Pancreas (tissue), 10 donors: Measurements from ENCODE around the gene WDFY4. TPM values are rescaled to one million over a fixed set of nuclear protein-coding genes. Genes with fewer than 3 reads are reported as not detected.

Experiments
- ATAC-seq, 4 donors: fragments of 200-7000 bp; cut with Tn5 transposase; one replicate each; pipeline versions ENCODE4 v1.8.0 to v1.9.1; 2020; ENCODE audit warnings: mild to moderate bottlenecking in 4 of 4, moderate library complexity in 4 of 4
- DNase-seq, 6 donors: peaks; one replicate each; pipeline ENCODE4 v3.0.0-alpha.2; 2020
- FAIRE-seq: peaks from 2 replicates; lab custom pipeline; 2012; peaks lifted over from hg19 to GRCh38; lab: Jason Lieb, UNC
- H3K27ac ChIP-seq, 4 donors: fragments of 200-600 bp; sonication (generic); 1 replicate in 3 of 4; 2 replicates in 1 of 4; pipeline versions ENCODE4 v1.5.0 to v1.8.0; 2020
- H3K27me3 ChIP-seq, 4 donors: fragments of 200-600 bp; one replicate each; pipeline ENCODE4 v1.8.0; 2021
- H3K36me3 ChIP-seq, 3 donors: fragments of 200-600 bp; sonication (generic) in 1 of 3; one replicate each; pipeline versions ENCODE4 v1.5.0 to v1.8.0; 2020 to 2021
- H3K4me1 ChIP-seq, 3 donors: fragments of 200-600 bp; one replicate each; pipeline ENCODE4 v1.8.0; 2021
- H3K4me3 ChIP-seq, 4 donors: fragments of 200-600 bp; sonication (generic) in 2 of 4; one replicate each; pipeline versions ENCODE4 v1.5.0 to v1.8.0; 2020 to 2021
- H3K9me3 ChIP-seq, 4 donors: fragments of 200-600 bp; one replicate each; pipeline ENCODE4 v1.8.0; 2021
- WGBS, 2 donors: extraction: QIAGEN DNeasy Blood & Tissue Kit; methylation state at CpG; one replicate each; pipeline ENCODE4 v1.1.7; 2013; 5-methylcytosine and 5-hydroxymethylcytosine counted together
- intact Hi-C, 3 donors: fragments of 100-400 bp; cut with DNase I; formaldehyde crosslinking; loops; one replicate each; pipeline versions ENCODE4 v1.11.1 to v1.14.2; 2022
- polyA plus RNA-seq, 2 donors: library from polyadenylated mRNA; stranded (reverse); fragments of 200-250 nt; gene quantifications; one replicate each; pipeline ENCODE4 v1.2.3, GENCODE V29; 2013
- total RNA-seq, 6 donors: library from RNA; stranded (reverse); fragmentation: NEBNext Ultra II Directional in 4 of 6; extraction: Animal tissue kit (Norgen Biotek cat#: 25700) in 4 of 6; gene quantifications; one replicate each; pipeline versions ENCODE4 v1.2.1 to v1.2.4, GENCODE V29; 2021 to 2023
- TF ChIP-seq, protein P1 (sequence below), 4 donors: fragments of 200-600 bp; sonication (generic) in 3 of 4; IDR thresholded peaks; one replicate each; pipeline versions ENCODE4 v1.5.0 to v1.8.0; 2021; ENCODE audit warnings: antibody characterized with exemption in 4 of 4
- donor health status: healthy with polysubstance abuse.
- donor health status: DM: no; HTN: no; CAD: no; lungs with moderate emphysema.
- donor health status: DM: no; HTN: no; CAD: no.
- donor health status: control.
- donor health status: control.
- donor health status: Bipolar disorder and iron deficiency.
- donor health status: DM: yes; HTN: yes; CAD: no.
- donor health status: DM: no; HTN: no; CAD: no.
- donor health status: DM: no; HTN: no; CAD: no.
- donor health status: DM: yes; HTN: yes; CAD: no.

Gene WDFY4
- total and polyA plus RNA-seq, 8 donors, result 0.14 to 8.4 (median 0.72) TPM

DNA sequence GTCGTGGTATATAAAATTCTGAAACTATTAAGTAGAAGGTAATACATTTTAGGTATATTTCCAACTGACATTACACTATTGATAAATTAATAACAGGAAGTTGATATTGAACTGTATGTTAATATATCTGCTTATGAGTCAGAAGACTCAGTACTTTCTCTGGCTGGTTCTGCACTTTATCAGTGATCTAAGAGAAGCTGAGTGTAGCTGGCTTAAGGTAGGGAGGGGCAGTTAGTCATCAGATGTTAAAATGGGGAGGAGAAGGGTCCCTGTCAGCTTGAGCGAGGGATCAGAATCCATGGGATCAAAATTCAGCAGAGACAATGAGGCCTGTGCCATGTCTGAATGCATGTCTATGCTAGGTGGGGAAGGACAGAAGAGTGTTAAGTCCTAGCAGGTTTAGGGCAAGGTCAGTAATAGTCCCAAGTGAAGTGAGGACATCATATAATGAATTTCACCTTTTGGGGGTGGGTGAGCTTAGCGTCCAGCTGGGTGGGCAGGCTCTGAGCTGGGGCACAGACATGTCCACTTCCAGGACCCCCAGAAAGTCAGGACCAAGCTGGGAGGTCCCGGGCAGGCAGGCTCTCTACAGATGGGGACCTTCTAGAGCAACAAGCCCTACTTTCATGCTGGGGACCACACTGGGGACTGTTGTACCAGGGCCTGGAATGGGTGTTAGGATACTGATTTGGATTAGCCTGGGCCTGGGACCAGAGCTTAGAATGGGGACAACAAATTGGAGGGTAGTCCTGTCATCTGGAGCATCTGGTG lies 82.9 kb downstream of the WDFY4 start:
- Histone ChIP-seq H3K27me3 (no peaks in the 10 kb centered on the region), H3K36me3 (no peaks in the 10 kb centered on the region), H3K27ac (no peak overlapping the region), H3K9me3 (no peaks in the 10 kb centered on the region), H3K4me1 (no peaks in the 10 kb centered on the region), H3K4me3 (no peak overlapping the region)
- ATAC-seq, result no peak
- TF ChIP-seq, protein P1, sequence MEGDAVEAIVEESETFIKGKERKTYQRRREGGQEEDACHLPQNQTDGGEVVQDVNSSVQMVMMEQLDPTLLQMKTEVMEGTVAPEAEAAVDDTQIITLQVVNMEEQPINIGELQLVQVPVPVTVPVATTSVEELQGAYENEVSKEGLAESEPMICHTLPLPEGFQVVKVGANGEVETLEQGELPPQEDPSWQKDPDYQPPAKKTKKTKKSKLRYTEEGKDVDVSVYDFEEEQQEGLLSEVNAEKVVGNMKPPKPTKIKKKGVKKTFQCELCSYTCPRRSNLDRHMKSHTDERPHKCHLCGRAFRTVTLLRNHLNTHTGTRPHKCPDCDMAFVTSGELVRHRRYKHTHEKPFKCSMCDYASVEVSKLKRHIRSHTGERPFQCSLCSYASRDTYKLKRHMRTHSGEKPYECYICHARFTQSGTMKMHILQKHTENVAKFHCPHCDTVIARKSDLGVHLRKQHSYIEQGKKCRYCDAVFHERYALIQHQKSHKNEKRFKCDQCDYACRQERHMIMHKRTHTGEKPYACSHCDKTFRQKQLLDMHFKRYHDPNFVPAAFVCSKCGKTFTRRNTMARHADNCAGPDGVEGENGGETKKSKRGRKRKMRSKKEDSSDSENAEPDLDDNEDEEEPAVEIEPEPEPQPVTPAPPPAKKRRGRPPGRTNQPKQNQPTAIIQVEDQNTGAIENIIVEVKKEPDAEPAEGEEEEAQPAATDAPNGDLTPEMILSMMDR (IDR thresholded peaks at IDR 0.05), result no peak
- no peak for FAIRE-seq
- no peak for DNase-seq
- intact Hi-C loops, result no loop called here
- WGBS, 2 donors, result 71 to 78% methylated on average over 4 of the region's 4 CpGs

DNA sequence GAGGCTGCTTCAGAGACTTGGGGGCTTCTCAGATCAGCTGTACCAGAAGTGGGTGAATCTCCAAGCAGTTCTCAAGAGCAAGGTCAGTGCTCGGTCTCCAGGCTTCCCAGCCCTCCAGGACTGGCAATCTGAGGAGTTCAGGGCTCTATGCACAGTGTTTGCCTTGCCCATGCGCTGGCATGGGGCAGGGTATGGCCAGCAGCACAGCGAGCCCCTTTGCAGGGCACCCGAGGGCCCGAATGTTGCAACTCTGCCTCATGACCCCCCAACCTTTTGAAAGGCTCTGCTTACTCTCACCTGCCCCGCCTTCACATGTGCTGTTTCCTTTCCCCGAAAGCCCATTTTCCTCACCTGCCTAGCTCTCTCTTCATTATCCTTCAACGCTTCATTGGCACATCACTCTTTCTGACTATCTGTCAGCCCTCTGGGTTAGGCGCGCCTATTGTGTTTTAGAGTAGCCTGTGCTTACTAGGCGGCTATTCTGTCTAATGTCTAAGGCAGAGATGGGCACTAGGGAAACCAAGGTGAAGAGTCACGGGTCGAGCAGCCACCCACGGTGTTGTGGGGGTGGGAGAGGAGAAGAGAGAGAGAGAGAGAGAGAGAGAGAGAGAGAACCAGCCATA lies 83.6 kb downstream of the WDFY4 start:
- no peaks in the 10 kb centered on the region for H3K9me3 ChIP-seq
- no peaks in the 10 kb centered on the region for H3K27me3 ChIP-seq
- no peaks in the 10 kb centered on the region for H3K4me1 ChIP-seq
- no peak overlapping the region for H3K4me3 ChIP-seq
- H3K36me3 ChIP-seq, result no peaks in the 10 kb centered on the region
- ATAC-seq (no peak), FAIRE-seq (no peak), DNase-seq (no peak)
- H3K27ac ChIP-seq, result no peak overlapping the region
- TF ChIP-seq, protein P1 (IDR thresholded peaks at IDR 0.05), result no peak
- WGBS, 2 donors, result 72 to 73% methylated on average over 14 of the region's 14 CpGs
- intact Hi-C loops, result no loop called here

DNA sequence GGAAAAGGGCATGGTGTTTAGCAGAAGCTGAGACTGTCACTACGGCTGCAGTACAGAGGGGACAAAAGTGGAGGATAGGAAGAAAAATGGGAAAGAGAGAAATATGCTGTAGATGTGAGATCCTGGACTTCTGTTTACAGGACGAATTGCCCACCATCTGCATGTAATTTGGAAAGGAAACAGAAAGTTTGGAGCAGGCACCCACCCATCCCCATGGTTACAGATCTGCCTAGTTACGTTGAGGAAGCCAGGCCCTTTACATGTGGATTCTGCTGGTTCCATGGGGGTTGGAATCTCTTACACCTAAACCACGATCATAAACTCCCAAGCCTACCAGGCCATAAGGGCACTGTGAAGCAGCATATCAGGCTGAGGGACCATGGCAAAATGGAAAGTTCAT lies 84.3 kb downstream of the WDFY4 start:
- FAIRE-seq (no peak), DNase-seq (no peak), ATAC-seq (no peak)
- Histone ChIP-seq H3K27ac (no peak overlapping the region), H3K27me3 (no peaks in the 10 kb centered on the region), H3K4me1 (no peaks in the 10 kb centered on the region), H3K9me3 (no peaks in the 10 kb centered on the region), H3K4me3 (no peak overlapping the region), H3K36me3 (no peaks in the 10 kb centered on the region)
- 70 to 80% methylated on average over 4 of the region's 4 CpGs for WGBS, 2 donors
- TF ChIP-seq, protein P1 (IDR thresholded peaks at IDR 0.05), result no peak
- intact Hi-C loops, result no loop called here

DNA sequence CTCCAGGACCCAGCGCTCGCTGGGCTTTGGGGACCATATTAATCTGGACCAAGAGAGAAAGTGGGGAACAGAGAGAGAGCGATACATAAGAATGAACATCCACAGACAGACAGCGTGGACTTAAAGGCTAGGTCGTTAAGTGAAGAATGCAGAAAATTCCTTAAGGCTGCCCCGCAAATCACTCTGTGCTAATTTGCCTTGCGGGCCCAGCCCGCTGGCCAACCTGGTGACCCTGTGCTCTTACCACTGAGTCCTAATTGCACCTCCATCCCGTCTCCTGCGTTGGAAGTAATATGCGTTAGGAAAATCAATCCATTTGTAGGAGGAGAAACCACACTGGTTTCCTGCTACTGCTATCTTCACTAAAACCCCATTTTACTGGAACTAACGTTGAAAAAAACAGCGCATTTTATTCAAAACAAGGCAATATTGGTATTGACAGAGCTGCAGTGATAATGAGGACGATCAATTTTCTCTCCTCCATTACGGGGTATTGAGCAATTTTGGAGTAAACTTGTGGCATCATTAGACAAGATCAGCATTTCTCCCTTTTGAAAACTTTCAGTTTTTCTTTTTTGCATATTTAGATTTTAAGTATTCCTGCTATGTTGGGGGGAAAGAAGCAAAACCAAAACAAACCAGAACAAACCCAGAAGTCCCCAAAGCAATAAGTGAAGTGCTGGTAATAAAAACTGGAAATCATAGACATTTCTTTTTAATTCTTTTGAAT lies 85.2 kb downstream of the WDFY4 start:
- TF ChIP-seq, protein P1 (IDR thresholded peaks at IDR 0.05), result no peak
- H3K4me1 ChIP-seq, result no peaks in the 10 kb centered on the region
- H3K9me3 ChIP-seq, result no peaks in the 10 kb centered on the region
- intact Hi-C loops, result no loop called here
- no peak for ATAC-seq
- 68% methylated on average over 15 of the region's 15 CpGs for WGBS, 2 donors
- no peak overlapping the region for H3K4me3 ChIP-seq
- no peak for FAIRE-seq
- H3K36me3 ChIP-seq, result no peaks in the 10 kb centered on the region
- no peaks in the 10 kb centered on the region for H3K27me3 ChIP-seq
- DNase-seq, result no peak
- no peak overlapping the region for H3K27ac ChIP-seq
